ENCODE results near the gene TOR4A. TPM values are rescaled to one million over a fixed set of nuclear protein-coding genes. Genes with fewer than 3 reads are reported as not detected.

TOR4A gene
- total and polyA plus RNA-seq, 9 of the 15 experiments (the other 6 are each of a cell fraction or from before 2014, with no cell fraction given) = 3.9 to 49.2 (median 8.8) TPM

- no peak for TF ChIP-seq HNRNPH1 (optimal IDR thresholded peaks at IDR 0.05; ENCODE audit: low read depth, low read length)
- TF ChIP-seq MAX (CRISPR knock-in tag; IDR thresholded peaks at IDR 0.05) = 0 out of 2 replicates have a peak, but pooled peaks have one; percentile 12
- CTCF ChIA-PET (ENCODE audit: low intra/inter-chr PET ratio) = no interaction called here
- POLR2A ChIA-PET = interaction anchor here (0.7 to 1.3 kb wide), 6 partner anchors 9 to 387 kb away, joined by 3 to 6 read pairs (median 3); partner anchors contain the start of gene TRAF2
Measured at GRCh38 chr9:137273095-137273490, 4.4 kb upstream of the TOR4A start.

DNA sequence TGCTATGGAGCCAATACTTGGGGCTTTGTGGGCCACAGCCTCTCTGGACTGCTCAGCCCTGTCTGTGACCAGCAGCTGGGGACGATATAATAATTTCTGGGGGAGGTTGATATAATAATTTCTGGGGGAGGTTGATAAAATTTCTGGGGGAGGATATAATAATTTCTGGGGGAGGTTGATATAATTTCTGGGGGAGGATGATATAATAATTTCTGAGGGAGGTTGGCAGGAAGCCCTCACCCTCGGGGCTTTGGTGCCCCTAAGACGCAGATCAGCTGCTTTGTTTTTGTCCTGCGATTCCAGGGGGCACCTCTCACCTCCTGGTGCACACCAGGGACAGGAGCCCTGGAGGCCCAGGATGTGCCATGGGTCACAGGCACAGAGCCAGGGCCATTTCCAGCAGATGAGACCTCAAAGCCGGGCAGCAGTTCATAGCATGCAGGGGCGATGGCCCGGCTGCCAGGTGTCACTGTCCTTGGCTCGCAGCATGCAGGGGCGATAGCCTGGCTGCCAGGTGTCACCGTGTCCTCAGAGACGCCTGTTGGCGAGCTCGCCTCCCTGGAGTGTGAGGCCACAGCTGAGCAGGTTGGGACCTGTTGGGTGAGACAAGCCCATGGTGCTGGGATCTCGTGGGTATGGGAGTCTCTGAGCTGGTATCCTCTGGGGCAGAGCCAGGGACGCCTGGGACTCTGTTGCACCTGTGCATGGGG lies 3.8 kb upstream of the TOR4A start:
- CTCF ChIA-PET (ENCODE audit: low intra/inter-chr PET ratio) = no interaction called here
- Histone ChIP-seq H3K36me3 (ENCODE audit: control insufficient read depth, insufficient read depth, low read length) (peaks cover 50% of the 10 kb centered on the region), H3K9me3 (replicated peaks; ENCODE audit: control insufficient read depth, insufficient read depth, low read depth, low read length) (no peaks in the 10 kb centered on the region), H3K4me1 (replicated peaks in 1 of 2; ENCODE audit: control insufficient read depth in 2 of 2, insufficient read depth in 2 of 2, low read length in 2 of 2) (peaks cover 27 to 87% of the 10 kb centered on the region in 2 experiments), H3K4me3 (no peak overlapping the region), H3K79me2 (ENCODE audit: control insufficient read depth, insufficient read depth, low read length) (peaks cover 23% of the 10 kb centered on the region), H3K4me2 (ENCODE audit: insufficient read depth, low read length) (no peak overlapping the region), H3K9ac (ENCODE audit: insufficient read depth in 1 of 2, low read depth in 2 of 2, low read length in 2 of 2) (peak overlapping the region in 1 of 2 experiments; percentile 88; a peak in 2 of 4 replicates), H3K27ac (ENCODE audit: extremely low read depth, low read depth, low read length) (no peak overlapping the region), H3K9me1 (ENCODE audit: control insufficient read depth, insufficient read depth, low read length) (no peaks in the 10 kb centered on the region), H2AFZ (ENCODE audit: low read depth, low read length) (no peak overlapping the region), H4K20me1 (replicated peaks; ENCODE audit: control insufficient read depth, insufficient read depth, low read length) (no peaks in the 10 kb centered on the region), H3K27me3 (ENCODE audit: control insufficient read depth in 2 of 2, insufficient read depth in 2 of 2, low read length in 2 of 2) (no peaks in the 10 kb centered on the region)
- no TSS peak for BruUV-seq (replicated peaks)
- in situ Hi-C loops (cut with MboI) = no loop called here
- intact Hi-C loops (cut with micrococcal nuclease) = no loop called here
- WGBS (ENCODE audit: insufficient coverage, low coverage, missing lambda C conversion rate) = 79% methylated on average over 14 of the region's 15 CpGs
- FAIRE-seq = no peak
- TF ChIP-seq POLR2G (IDR thresholded peaks at IDR 0.05; ENCODE audit: low read depth, low read length) = peak; percentile 60
- TF ChIP-seq RBFOX2 (IDR thresholded peaks at IDR 0.05; ENCODE audit: low read depth, low read length) = peak; percentile 55
- TF ChIP-seq, protein P1, sequence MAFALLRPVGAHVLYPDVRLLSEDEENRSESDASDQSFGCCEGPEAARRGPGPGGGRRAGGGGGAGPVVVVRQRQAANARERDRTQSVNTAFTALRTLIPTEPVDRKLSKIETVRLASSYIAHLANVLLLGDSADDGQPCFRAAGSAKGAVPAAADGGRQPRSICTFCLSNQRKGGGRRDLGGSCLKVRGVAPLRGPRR (CRISPR knock-in tag; IDR thresholded peaks at IDR 0.05) = no peak
- TF ChIP-seq ASH1L (IDR thresholded peaks at IDR 0.05; ENCODE audit: borderline replicate concordance, low read depth, partially characterized antibody) = no peak
- no peak for TF ChIP-seq FOXM1 (IDR thresholded peaks at IDR 0.05; ENCODE audit: low read depth)
- TF ChIP-seq FOXM1 (CRISPR knock-in tag; IDR thresholded peaks at IDR 0.05; ENCODE audit: low read depth) = 0 out of 2 replicates have a peak, but pooled peaks have one; percentile 36
- DNase-seq (ENCODE audit: extremely low read depth in 1 of 4, low spot score in 3 of 4) = peak in 2 of 4 experiments; percentile 59 to 62
- POLR2A ChIA-PET = interaction anchor here (0.6 to 1.3 kb wide), 8 partner anchors 9 to 388 kb away, joined by 3 to 6 read pairs (median 3); partner anchors contain the start of gene TRAF2
- ATAC-seq = no peak

More at GRCh38 chr9:137273095-137273490, 4.4 kb upstream of the TOR4A start:
- Histone ChIP-seq H3K79me2 (ENCODE audit: control insufficient read depth, insufficient read depth, low read length) (peaks cover 16% of the 10 kb centered on the region), H3K9me1 (ENCODE audit: control insufficient read depth, insufficient read depth, low read length) (no peaks in the 10 kb centered on the region), H3K9ac (ENCODE audit: insufficient read depth in 1 of 2, low read depth in 2 of 2, low read length in 2 of 2) (peak overlapping the region in 1 of 2 experiments; percentile 65; a peak in 1 of 4 replicates), H3K4me3 (no peak overlapping the region), H3K4me2 (ENCODE audit: insufficient read depth, low read length) (no peak overlapping the region), H4K20me1 (replicated peaks; ENCODE audit: control insufficient read depth, insufficient read depth, low read length) (no peaks in the 10 kb centered on the region), H3K9me3 (replicated peaks; ENCODE audit: control insufficient read depth, insufficient read depth, low read depth, low read length) (no peaks in the 10 kb centered on the region), H3K36me3 (ENCODE audit: control insufficient read depth, insufficient read depth, low read length) (peaks cover 53% of the 10 kb centered on the region), H2AFZ (ENCODE audit: low read depth, low read length) (no peak overlapping the region), H3K27me3 (ENCODE audit: control insufficient read depth in 2 of 2, insufficient read depth in 2 of 2, low read length in 2 of 2) (no peaks in the 10 kb centered on the region), H3K27ac (ENCODE audit: extremely low read depth, low read depth, low read length) (no peak overlapping the region), H3K4me1 (replicated peaks in 1 of 2; ENCODE audit: control insufficient read depth in 2 of 2, insufficient read depth in 2 of 2, low read length in 2 of 2) (peaks cover 33 to 86% of the 10 kb centered on the region in 2 experiments)
- in situ Hi-C loops (cut with MboI) = no loop called here
- intact Hi-C loops (cut with micrococcal nuclease) = no loop called here
- ATAC-seq (no peak), FAIRE-seq (no peak), DNase-seq (ENCODE audit: extremely low read depth in 1 of 4, low spot score in 3 of 4) (peak in 1 of 4 experiments; percentile 37)
- TSS peak; percentile 5 for BruUV-seq (replicated peaks)
- 59% methylated on average over 9 of the region's 13 CpGs for WGBS (ENCODE audit: insufficient coverage, low coverage, missing lambda C conversion rate)
